ENCODE measurements around the gene TMED6.
A peak's percentile ranks its signal among the peaks of the same experiment; 100 is the strongest.

The TMED6 gene

DNA sequence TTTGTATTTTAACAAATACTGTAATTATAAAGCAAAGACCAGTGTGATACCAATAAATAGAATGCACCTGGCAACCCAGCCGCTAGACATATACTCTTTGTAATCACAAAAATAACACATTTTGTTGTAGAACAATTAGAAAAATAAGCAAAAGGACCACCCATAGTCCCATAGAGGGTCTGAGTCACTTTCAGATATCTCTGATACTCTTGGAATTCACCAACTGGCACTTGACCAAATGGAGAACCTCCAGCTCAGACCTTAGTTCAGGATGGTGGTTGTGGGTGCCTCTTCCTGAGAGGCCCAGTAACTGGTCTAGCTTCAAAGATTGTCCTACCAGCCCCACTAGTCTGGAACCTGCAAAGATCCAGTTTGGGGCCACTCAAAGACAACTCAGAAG, 35.0 kb upstream of the TMED6 start:
- TF ChIP-seq, protein P1, sequence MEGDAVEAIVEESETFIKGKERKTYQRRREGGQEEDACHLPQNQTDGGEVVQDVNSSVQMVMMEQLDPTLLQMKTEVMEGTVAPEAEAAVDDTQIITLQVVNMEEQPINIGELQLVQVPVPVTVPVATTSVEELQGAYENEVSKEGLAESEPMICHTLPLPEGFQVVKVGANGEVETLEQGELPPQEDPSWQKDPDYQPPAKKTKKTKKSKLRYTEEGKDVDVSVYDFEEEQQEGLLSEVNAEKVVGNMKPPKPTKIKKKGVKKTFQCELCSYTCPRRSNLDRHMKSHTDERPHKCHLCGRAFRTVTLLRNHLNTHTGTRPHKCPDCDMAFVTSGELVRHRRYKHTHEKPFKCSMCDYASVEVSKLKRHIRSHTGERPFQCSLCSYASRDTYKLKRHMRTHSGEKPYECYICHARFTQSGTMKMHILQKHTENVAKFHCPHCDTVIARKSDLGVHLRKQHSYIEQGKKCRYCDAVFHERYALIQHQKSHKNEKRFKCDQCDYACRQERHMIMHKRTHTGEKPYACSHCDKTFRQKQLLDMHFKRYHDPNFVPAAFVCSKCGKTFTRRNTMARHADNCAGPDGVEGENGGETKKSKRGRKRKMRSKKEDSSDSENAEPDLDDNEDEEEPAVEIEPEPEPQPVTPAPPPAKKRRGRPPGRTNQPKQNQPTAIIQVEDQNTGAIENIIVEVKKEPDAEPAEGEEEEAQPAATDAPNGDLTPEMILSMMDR (IDR thresholded peaks at IDR 0.05): no peak
- no peak for TF ChIP-seq ZFX (IDR thresholded peaks at IDR 0.05; ENCODE audit: borderline replicate concordance)
- H3K27ac ChIP-seq: peak overlapping the region; percentile 86

DNA sequence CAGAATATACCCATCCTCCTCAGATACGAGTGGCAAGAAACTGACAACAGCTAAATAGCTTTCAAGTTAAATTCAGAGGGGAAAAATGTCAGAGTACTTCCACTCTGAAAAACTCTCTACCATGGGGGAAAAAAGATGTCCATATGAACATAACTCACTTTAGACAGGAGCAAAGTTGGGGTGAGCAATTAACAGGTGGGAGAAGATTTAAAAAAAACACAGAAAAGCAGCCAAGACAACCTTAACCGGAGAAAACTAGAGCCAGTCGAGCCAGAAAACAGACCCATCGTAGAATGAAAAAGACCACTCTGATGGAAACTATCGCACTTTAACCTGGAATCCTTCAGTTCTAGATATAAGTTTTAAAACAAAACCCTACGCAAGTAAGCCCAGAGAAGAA, 33.4 kb upstream of the TMED6 start:
- H3K27ac ChIP-seq: peak overlapping the region; percentile 86
- TF ChIP-seq, protein P1 (IDR thresholded peaks at IDR 0.05): no peak

DNA sequence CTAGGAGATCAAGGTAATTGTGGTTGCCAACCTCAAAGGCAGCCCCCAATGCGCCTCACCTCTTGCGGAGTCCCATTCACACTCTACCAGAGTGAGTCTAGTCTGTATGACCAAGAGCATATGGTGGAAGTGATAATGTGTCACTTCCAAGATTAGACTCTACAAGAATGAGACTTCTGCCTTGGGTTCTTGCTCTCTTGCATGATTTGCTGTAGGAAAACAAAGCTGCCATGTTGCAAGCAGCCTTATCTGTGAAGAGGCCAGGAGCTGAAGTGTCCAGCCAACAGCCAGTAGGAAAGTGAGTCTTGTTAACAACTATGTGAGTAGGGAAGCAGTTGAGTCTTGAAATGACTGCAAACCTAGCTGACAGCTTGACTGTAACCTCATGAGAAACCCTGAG, 30.8 kb upstream of the TMED6 start:
- TF ChIP-seq, protein P1 (IDR thresholded peaks at IDR 0.05): no peak
- H3K27ac ChIP-seq: no peak overlapping the region; the same call in 1 of the 2 replicates

DNA sequence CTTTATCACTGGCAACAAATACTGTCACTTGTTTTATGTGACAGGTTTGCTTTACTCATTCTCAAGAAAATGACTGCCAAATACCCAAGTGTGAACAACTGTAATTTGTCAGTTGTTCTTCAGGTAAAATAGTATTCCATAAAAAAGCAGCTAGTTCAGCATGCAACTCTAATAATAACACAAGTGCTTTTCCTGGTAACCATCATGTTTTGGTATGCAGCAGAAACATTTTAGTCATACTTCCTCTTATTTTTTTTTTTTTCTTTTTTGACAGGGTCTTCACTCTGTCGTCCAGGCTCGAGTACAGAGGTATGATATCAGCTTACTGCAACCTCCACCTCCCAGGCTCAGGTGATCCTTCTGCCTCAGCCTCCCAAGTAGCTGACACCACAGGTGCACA, 29.6 kb upstream of the TMED6 start:
- TF ChIP-seq, protein P1 (IDR thresholded peaks at IDR 0.05): no peak
- TF ChIP-seq ZFX (IDR thresholded peaks at IDR 0.05; ENCODE audit: borderline replicate concordance): no peak
- no peak overlapping the region for H3K27ac ChIP-seq

DNA sequence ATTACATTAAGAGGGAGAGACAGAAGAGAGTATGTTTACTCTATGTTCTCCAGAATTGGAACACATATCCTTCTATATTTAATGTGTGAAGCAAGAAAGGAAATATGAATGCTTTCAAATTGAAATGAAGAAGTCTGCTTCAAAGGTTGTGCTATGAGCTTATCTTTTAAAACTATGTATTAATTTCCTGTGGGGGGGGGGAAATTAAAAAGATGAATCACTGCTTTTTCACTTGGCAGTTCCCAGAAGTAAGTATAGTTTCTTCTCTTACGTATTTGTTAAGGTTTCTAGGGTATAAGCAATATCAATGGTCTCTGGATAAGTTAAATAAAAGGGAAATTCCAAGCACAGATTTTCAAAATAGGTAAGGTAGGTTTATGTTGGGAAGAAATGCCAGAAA, 27.2 kb upstream of the TMED6 start:
- no peak for TF ChIP-seq ZFX (IDR thresholded peaks at IDR 0.05; ENCODE audit: borderline replicate concordance)
- TF ChIP-seq, protein P1 (IDR thresholded peaks at IDR 0.05): no peak

DNA sequence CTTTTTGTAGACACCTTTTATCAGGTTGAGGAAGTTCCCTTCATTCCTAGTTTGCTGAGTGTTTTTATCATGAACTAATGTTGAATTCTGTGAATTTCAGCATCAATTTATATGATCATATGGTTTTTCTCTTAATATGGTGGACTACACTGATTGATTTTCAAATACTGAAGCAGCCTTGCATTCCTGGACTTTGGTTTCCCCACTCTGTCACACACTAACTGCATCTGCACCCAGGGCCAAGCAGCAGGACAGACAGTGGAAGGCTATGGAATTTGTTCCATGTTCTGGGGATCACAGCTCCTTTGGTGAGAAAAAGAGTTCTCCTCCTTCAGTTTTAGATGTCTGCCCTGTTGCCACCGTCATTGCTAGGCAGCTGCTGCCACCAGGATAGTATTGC, 26.4 kb upstream of the TMED6 start:
- no peak for TF ChIP-seq ZFX (IDR thresholded peaks at IDR 0.05; ENCODE audit: borderline replicate concordance)
- TF ChIP-seq, protein P1 (IDR thresholded peaks at IDR 0.05): no peak
- no peak overlapping the region for H3K27ac ChIP-seq

More for the DNA sequence above, 27.2 kb upstream of the TMED6 start:
- no peak overlapping the region for H3K27ac ChIP-seq

DNA sequence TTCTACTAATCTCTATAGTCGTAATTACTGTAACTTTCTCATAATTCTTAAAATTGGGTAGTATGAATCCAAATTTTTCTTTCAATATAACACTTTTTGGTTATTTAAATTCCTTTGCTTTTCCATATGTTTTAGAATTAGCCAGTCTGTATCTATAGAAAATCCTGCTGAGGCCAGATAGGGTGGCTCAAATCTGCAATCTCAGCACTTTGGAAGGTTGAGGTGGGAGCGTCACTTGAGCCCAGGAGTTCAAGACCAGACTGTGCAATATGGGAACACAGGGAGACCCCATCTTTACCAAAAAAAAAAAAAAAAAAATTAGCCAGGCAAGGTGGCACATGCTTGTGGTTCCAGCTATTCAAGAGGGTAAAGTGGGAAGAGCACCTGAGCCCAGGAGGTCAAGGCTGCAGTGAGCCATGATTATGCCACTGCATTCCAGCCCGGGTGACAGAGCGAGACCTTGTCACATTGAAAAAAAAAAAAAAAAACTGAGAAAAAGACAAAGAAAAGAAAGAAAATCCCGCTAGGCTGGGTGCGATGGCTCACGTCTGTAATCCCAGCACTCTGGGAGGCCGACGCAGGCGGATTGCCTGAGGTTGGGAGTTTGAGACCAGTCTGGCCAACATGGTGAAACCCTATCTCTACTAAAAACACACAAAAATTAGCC, 24.9 kb upstream of the TMED6 start:
- TF ChIP-seq ZFX (IDR thresholded peaks at IDR 0.05; ENCODE audit: borderline replicate concordance): no peak
- TF ChIP-seq, protein P1 (IDR thresholded peaks at IDR 0.05): no peak
- no peak overlapping the region for H3K27ac ChIP-seq

Measured in 22Rv1 (cell line).